ENCODE data around the gene ATPAF1. TPM values are rescaled to one million over a fixed set of nuclear protein-coding genes. Genes with fewer than 3 reads are reported as not detected.

ATPAF1 gene
- total RNA-seq, 1 experiment from 2014 or later = 39.0 TPM

DNA sequence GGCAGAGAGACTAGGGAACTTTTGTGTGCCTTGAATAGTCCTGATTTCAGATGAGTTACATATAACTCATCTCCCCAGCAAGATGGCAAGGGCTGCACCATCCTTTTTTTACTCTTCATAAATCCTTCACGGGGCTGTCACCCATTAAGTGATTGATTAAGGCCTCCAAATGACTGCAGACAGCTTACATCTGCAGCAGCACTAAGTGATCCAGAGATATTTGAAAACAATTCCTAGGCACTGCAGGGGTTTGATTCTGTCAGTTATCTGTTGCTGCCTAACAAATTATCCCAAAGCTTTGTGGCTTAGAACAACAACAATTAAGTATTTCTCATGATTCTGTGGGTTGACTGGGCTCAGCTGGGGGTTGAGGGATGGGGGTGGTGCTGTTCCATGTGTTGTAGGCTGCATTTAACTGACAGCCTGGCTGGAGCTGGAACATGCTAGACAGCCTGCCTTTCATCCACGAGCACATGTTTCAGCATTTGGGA lies 22.8 kb upstream of the ATPAF1 start:
- Histone ChIP-seq H3K4me3 (ENCODE audit: low read depth in 2 of 2, low read length in 2 of 2) (no peak overlapping the region), H3K9me3 (ENCODE audit: control insufficient read depth, insufficient read depth, low read depth, low read length) (no peaks in the 10 kb centered on the region), H3K4me1 (ENCODE audit: control insufficient read depth, insufficient read depth, low read length) (no peaks in the 10 kb centered on the region), H3K27ac (ENCODE audit: low read length) (no peak overlapping the region), H3K36me3 (ENCODE audit: control insufficient read depth, insufficient read depth, low read length) (peaks cover 35% of the 10 kb centered on the region), H3K27me3 (ENCODE audit: control insufficient read depth, insufficient read depth, low read length) (no peaks in the 10 kb centered on the region)
- TF ChIP-seq TCF7L2 (IDR thresholded peaks at IDR 0.05; ENCODE audit: low read depth, low read length) (no peak), POLR2AphosphoS5 (IDR thresholded peaks at IDR 0.05; ENCODE audit: low read depth, low read length) (no peak), SIN3A (IDR thresholded peaks at IDR 0.05; ENCODE audit: borderline replicate concordance, insufficient read depth, low read depth, low read length) (no peak)
- TF ChIP-seq, protein P1, sequence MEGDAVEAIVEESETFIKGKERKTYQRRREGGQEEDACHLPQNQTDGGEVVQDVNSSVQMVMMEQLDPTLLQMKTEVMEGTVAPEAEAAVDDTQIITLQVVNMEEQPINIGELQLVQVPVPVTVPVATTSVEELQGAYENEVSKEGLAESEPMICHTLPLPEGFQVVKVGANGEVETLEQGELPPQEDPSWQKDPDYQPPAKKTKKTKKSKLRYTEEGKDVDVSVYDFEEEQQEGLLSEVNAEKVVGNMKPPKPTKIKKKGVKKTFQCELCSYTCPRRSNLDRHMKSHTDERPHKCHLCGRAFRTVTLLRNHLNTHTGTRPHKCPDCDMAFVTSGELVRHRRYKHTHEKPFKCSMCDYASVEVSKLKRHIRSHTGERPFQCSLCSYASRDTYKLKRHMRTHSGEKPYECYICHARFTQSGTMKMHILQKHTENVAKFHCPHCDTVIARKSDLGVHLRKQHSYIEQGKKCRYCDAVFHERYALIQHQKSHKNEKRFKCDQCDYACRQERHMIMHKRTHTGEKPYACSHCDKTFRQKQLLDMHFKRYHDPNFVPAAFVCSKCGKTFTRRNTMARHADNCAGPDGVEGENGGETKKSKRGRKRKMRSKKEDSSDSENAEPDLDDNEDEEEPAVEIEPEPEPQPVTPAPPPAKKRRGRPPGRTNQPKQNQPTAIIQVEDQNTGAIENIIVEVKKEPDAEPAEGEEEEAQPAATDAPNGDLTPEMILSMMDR (IDR thresholded peaks at IDR 0.05) = no peak
- TF ChIP-seq, protein P2, sequence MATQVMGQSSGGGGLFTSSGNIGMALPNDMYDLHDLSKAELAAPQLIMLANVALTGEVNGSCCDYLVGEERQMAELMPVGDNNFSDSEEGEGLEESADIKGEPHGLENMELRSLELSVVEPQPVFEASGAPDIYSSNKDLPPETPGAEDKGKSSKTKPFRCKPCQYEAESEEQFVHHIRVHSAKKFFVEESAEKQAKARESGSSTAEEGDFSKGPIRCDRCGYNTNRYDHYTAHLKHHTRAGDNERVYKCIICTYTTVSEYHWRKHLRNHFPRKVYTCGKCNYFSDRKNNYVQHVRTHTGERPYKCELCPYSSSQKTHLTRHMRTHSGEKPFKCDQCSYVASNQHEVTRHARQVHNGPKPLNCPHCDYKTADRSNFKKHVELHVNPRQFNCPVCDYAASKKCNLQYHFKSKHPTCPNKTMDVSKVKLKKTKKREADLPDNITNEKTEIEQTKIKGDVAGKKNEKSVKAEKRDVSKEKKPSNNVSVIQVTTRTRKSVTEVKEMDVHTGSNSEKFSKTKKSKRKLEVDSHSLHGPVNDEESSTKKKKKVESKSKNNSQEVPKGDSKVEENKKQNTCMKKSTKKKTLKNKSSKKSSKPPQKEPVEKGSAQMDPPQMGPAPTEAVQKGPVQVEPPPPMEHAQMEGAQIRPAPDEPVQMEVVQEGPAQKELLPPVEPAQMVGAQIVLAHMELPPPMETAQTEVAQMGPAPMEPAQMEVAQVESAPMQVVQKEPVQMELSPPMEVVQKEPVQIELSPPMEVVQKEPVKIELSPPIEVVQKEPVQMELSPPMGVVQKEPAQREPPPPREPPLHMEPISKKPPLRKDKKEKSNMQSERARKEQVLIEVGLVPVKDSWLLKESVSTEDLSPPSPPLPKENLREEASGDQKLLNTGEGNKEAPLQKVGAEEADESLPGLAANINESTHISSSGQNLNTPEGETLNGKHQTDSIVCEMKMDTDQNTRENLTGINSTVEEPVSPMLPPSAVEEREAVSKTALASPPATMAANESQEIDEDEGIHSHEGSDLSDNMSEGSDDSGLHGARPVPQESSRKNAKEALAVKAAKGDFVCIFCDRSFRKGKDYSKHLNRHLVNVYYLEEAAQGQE (IDR thresholded peaks at IDR 0.05; ENCODE audit: insufficient read depth in 1 of 2, low read depth in 2 of 2, low read length in 1 of 2) = no peak
- CTCF ChIA-PET = no interaction called here
- ATAC-seq (no peak), DNase-seq (ENCODE audit: low read depth, low spot score) (no peak)
- BruUV-seq (replicated peaks) = no TSS peak
- POLR2A ChIA-PET = interaction anchor here (0.6 kb wide), 1 partner anchor 25 kb away, joined by 11 read pairs; no protein-coding TSS in a partner anchor
- intact Hi-C loops (cut with micrococcal nuclease; ENCODE audit: unreplicated experiment) (no loop called here), in situ Hi-C loops (cut with HindIII; ENCODE audit: low pct_unique_long_range_greater_than_20kb, low sequenced_read_pairs) (no loop called here)

DNA sequence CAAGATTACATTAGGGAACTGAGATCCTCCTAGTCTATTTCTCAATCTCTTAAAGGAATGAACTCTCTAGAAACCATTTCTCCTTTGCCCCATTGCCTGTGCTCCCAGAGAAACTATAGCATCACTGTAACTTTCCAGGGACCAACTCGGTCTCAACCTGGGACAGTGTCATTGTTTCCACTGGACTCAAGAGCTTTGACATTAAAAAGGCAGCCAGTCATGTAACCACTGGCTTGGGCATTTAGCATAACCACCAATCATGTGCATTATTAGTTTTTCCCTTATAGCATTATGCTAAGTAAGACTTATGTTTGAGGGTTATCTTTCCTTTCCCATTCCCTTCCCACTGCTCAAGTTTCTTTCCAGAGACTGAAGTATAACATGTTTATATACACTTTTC lies 21.7 kb upstream of the ATPAF1 start:
- POLR2A ChIA-PET = no interaction called here
- in situ Hi-C loops (cut with HindIII; ENCODE audit: low pct_unique_long_range_greater_than_20kb, low sequenced_read_pairs) (no loop called here), intact Hi-C loops (cut with micrococcal nuclease; ENCODE audit: unreplicated experiment) (no loop called here)
- ATAC-seq (no peak), DNase-seq (ENCODE audit: low read depth, low spot score) (no peak)
- H3K27ac ChIP-seq (ENCODE audit: low read length) = no peak overlapping the region
- no peaks in the 10 kb centered on the region for H3K9me3 ChIP-seq (ENCODE audit: control insufficient read depth, insufficient read depth, low read depth, low read length)
- H3K27me3 ChIP-seq (ENCODE audit: control insufficient read depth, insufficient read depth, low read length) = no peaks in the 10 kb centered on the region
- no peaks in the 10 kb centered on the region for H3K4me1 ChIP-seq (ENCODE audit: control insufficient read depth, insufficient read depth, low read length)
- no TSS peak for BruUV-seq (replicated peaks)
- CTCF ChIA-PET = no interaction called here
- H3K4me3 ChIP-seq (ENCODE audit: low read depth in 2 of 2, low read length in 2 of 2) = no peak overlapping the region
- TF ChIP-seq, protein P1 (IDR thresholded peaks at IDR 0.05) = no peak
- TF ChIP-seq, protein P2 (IDR thresholded peaks at IDR 0.05; ENCODE audit: insufficient read depth in 1 of 2, low read depth in 2 of 2, low read length in 1 of 2) = no peak
- no peak for TF ChIP-seq SIN3A (IDR thresholded peaks at IDR 0.05; ENCODE audit: borderline replicate concordance, insufficient read depth, low read depth, low read length)
- no peak for TF ChIP-seq TCF7L2 (IDR thresholded peaks at IDR 0.05; ENCODE audit: low read depth, low read length)
- no peak for TF ChIP-seq POLR2AphosphoS5 (IDR thresholded peaks at IDR 0.05; ENCODE audit: low read depth, low read length)
- H3K36me3 ChIP-seq (ENCODE audit: control insufficient read depth, insufficient read depth, low read length) = peaks cover 44% of the 10 kb centered on the region

Data from Panc1 (cell line).